Small intestine (tissue), 7 donors: ENCODE results near the gene DDX3X. TPM values are rescaled to one million over a fixed set of nuclear protein-coding genes. Genes with fewer than 3 reads are reported as not detected.

Experiments used
- DNase-seq, 2 donors: peaks; one replicate each; pipeline versions ENCODE4 v3.0.0 to v3.0.0-alpha.2; 2013
- FAIRE-seq: peaks from 2 replicates; lab custom pipeline; 2012; peaks lifted over from hg19 to GRCh38; lab: Jason Lieb, UNC
- H3K27ac ChIP-seq, 3 donors: one replicate each; pipeline ENCODE4 v1.5.1; 2013; ENCODE audit warnings: low read length in 2 of 3, mild to moderate bottlenecking in 2 of 3, control low read depth in 1 of 3, inconsistent platforms in 1 of 3, low read depth in 1 of 3, moderate library complexity in 1 of 3
- H3K27me3 ChIP-seq, 3 donors: one replicate each; pipeline ENCODE4 v1.6.1; 2013; ENCODE audit warnings: low read length in 3 of 3, inconsistent platforms in 1 of 3; ENCODE audit not compliant: control insufficient read depth in 3 of 3, insufficient read depth in 3 of 3
- H3K36me3 ChIP-seq, 3 donors: one replicate each; pipeline ENCODE4 v1.6.1; 2013; ENCODE audit warnings: low read length in 3 of 3, inconsistent platforms in 1 of 3, low read depth in 1 of 3, mild to moderate bottlenecking in 1 of 3, moderate library complexity in 1 of 3; ENCODE audit not compliant: control insufficient read depth in 3 of 3, insufficient read depth in 2 of 3
- H3K4me1 ChIP-seq, 3 donors: one replicate each; pipeline ENCODE4 v1.6.1; 2013; ENCODE audit warnings: low read length in 2 of 3, inconsistent platforms in 1 of 3, low read depth in 1 of 3, mild to moderate bottlenecking in 1 of 3, moderate library complexity in 1 of 3; ENCODE audit not compliant: control insufficient read depth in 3 of 3, insufficient read depth in 2 of 3
- H3K4me3 ChIP-seq, 3 donors: one replicate each; pipeline ENCODE4 v1.5.1; 2013; ENCODE audit warnings: low read length in 3 of 3, control low read depth in 1 of 3, inconsistent platforms in 1 of 3, low read depth in 1 of 3, mild to moderate bottlenecking in 1 of 3, moderate library complexity in 1 of 3
- H3K9me3 ChIP-seq, 2 donors: one replicate each; pipeline ENCODE4 v1.6.1; 2013; ENCODE audit warnings: low read depth in 1 of 2, low read length in 1 of 2; ENCODE audit not compliant: control insufficient read depth in 2 of 2, insufficient read depth in 1 of 2
- WGBS, 3 donors: extraction: QIAGEN DNeasy Blood & Tissue Kit; methylation state at CpG; one replicate each; pipeline ENCODE4 v1.1.7; 2013; 5-methylcytosine and 5-hydroxymethylcytosine counted together
- polyA plus RNA-seq, 4 donors: library from polyadenylated mRNA; stranded (reverse) in 3 of 4; unstranded in 1 of 4; fragments of 200-250 nt in 3 of 4; fragments of 120-200 nt in 1 of 4; gene quantifications; one replicate each; pipeline versions ENCODE4 v1.2.1 to v1.2.3, GENCODE V29; 2013
- donor health status: healthy with polysubstance abuse.
- donor health status: control.
- donor health status: control.
- donor health status: Bipolar disorder and iron deficiency.
- donor health status: healthy.

Gene DDX3X
- polyA plus RNA-seq, 4 donors, result 72.5 to 177 (median 105) TPM

DNA sequence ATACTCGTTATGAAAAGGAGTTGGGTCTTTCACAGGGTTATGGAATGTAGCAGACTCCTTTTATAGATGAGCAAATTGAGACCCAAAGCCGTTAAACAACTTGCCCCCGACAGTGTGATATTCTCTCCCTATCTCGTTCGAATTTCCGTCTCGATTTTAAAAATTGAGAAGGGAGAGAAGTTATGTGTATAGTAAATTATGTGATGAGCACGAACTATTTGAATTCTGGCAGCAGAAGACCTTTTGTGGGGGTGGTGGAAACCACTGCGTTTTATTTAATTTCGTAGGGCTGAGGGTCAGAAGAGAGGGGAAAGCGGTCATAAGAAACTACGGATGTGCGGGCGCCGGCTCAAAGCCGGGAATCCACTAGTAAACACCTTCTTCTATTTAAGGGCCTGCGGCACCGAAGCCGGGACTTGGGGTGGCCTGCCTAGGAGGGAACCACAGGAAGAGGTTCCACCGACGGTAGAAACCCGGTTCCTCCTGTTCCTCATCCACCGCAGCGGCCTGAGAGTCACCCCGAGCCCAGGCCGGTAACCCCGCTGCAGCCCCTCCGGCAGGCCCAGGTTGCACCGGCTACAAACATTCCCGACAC is 1.5 kb upstream of the DDX3X start:
- H3K27me3 ChIP-seq, result no peaks in the 10 kb centered on the region
- WGBS, 3 donors, result 2 to 24% (median 10%) methylated on average over 26 to 30 of the region's 30 CpGs
- no peak for DNase-seq
- H3K27ac ChIP-seq, result peak overlapping the region; percentile 99 to 100 (median 100)
- H3K9me3 ChIP-seq, result no peaks in the 10 kb centered on the region
- no peaks in the 10 kb centered on the region for H3K36me3 ChIP-seq
- no peak for FAIRE-seq
- H3K4me1 ChIP-seq, result peaks cover 0 to 3% (median 0%) of the 10 kb centered on the region in 3 donors
- H3K4me3 ChIP-seq, result peak overlapping the region; percentile 59 to 100 (median 94)

DNA sequence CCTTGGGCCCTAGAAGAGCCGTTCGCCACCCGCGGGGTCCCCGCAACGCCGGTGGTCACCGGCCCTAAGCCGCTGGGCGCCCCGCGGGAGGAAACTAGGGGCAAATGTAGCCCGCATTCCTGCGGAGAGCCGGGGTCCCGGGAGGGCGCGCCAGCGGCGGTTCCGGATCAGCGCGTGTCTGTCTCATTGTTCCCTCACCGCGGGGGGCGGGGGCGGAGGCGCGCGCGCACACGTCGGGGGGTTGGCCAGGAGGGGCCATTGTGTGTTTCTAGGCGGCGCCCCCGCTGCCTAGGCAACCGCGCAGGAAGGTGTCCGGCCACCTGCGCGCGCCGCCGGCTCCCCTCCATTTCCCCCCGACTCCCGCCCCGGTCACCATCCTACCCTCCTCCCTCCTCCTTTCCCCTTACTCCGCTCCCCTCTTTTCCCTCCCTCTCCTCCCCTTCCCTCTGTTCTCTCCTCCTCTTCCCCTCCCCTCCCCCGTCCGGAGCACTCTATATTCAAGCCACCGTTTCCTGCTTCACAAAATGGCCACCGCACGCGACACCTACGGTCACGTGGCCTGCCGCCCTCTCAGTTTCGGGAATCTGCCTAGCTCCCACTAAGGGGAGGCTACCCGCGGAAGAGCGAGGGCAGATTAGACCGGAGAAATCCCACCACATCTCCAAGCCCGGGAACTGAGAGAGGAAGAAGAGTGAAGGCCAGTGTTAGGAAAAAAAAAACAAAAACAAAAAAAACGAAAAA is 789 bp upstream of the DDX3X start:
- peak overlapping the region; percentile 99 to 100 (median 100) for H3K27ac ChIP-seq
- no peaks in the 10 kb centered on the region for H3K9me3 ChIP-seq
- peak; percentile 75 to 90 for DNase-seq
- FAIRE-seq, result no peak
- H3K36me3 ChIP-seq, result no peaks in the 10 kb centered on the region
- no peaks in the 10 kb centered on the region for H3K27me3 ChIP-seq
- peaks cover 0 to 3% (median 0%) of the 10 kb centered on the region in 3 donors for H3K4me1 ChIP-seq
- peak overlapping the region; percentile 59 to 100 (median 94) for H3K4me3 ChIP-seq
- WGBS, 3 donors, result 0 to 1% (median 1%) methylated on average over 27 to 63 of the region's 64 CpGs

DNA sequence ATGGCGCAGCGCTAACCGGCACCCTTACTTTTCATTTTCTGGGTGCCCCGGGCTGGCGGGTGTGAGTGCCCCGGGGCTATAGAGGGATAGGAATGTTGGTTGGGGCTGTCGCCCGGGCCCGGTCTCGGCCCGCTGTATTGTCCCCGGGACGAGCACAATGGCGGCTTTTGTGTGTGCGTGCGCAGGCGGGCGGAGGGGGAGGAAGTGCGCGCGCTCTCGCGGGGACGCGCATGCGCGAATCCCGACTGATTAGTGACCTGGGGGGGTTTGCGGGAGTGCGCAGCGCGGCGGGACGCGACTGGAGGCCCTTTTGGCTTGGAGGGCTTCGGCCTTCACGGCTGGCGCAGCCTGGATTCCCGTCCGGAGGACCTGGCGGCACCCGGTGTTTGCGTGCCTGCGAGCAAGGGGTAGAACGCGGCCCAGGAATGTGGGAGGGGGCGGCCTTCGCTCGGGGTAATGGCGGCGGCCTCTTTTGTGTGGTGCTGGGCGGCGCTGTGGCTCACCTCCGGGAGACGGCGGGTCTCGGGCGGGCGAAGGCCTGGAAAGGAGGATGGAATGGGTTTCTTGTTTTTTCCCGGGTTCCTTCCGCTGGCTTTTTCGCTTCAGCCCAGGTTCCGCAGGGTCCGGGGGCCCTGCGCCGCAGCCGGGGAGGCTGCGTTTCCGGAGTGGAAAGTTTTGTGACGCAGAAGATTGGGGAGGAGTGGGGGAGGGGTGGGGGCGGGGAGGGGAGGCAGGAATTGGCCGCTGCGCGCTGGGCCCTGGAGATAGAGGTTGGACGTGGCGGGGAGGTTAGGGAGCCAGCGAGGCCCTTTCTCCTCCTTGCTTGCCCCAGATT is 618 bp downstream of the DDX3X start:
- no peaks in the 10 kb centered on the region for H3K27me3 ChIP-seq
- H3K36me3 ChIP-seq, result peaks cover 0 to 3% (median under 1%) of the 10 kb centered on the region in 3 donors
- H3K27ac ChIP-seq, result peak overlapping the region; percentile 99 to 100 (median 100)
- peaks cover 0 to 4% (median 3%) of the 10 kb centered on the region in 3 donors for H3K4me1 ChIP-seq
- no peaks in the 10 kb centered on the region for H3K9me3 ChIP-seq
- no peak for FAIRE-seq
- DNase-seq, result peak; percentile 72 to 85
- peak overlapping the region; percentile 90 to 100 (median 94) for H3K4me3 ChIP-seq
- WGBS, 3 donors, result 0 to 1% (median 0%) methylated on average over 19 to 77 of the region's 77 CpGs

DNA sequence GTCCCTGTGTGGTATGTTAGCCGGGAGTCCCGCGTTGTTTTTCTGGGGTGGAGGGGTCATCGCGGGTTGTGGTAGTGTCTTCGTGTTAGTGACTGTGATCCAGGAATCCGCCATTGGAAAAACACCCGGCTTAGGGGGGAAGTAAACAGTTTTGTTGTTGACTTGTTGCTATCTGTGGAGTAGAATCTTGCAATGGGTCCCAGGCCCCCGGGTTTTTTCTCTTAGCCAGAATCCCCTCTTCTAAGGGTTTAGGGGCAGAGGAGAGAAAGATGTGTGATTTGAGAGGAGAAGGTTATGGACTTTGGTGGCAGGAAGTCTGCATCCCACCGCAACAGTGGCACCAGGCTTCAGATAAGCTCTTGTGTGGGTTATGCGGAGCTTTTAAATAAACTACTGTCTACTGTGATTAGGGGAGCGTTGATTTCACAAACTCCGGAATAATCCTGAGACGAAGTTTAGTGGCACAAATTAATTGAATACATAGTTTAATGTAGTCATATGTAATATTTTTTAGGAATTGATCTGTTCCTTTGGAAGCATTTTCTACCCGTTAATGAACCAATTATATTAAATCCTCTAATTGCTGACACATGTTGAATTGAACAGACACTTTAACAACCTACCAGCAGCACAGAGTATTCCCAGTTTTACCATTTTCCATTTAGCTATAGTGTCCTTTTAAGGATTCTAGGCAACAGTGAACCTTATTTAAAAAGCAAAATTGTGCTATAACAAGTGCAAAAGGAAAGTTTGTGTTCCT is 1.4 kb downstream of the DDX3X start:
- DNase-seq (no peak), FAIRE-seq (no peak)
- WGBS, 3 donors, result 0% methylated on average over 14 to 15 of the region's 15 CpGs
- H3K36me3 ChIP-seq, result peaks cover 0 to 4% (median 3%) of the 10 kb centered on the region in 3 donors
- H3K27ac ChIP-seq, result peak overlapping the region; percentile 65 to 100 (median 100)
- no peaks in the 10 kb centered on the region for H3K27me3 ChIP-seq
- no peaks in the 10 kb centered on the region for H3K9me3 ChIP-seq
- peaks cover 0 to 4% (median 3%) of the 10 kb centered on the region in 3 donors for H3K4me1 ChIP-seq
- peak overlapping the region; percentile 90 to 100 (median 94) for H3K4me3 ChIP-seq

DNA sequence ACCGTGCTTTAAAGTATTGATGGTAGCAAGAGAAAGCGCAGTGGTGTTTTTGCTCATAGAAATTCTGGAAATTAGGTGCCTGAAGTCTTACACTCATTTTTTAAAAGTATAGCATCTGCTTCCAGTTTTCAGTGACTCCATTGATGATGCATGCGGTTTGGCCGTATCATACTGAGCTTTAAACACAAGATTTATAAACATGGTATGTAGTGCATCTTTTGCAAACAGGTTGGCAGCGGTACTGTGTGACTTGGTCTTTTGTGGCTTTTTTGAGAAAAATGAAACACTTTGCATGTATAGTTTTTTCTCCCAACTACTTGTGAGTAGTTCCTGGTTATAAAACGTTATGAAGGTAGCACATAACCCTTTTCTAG is 2.0 kb downstream of the DDX3X start:
- peak overlapping the region; percentile 27 to 100 (median 65) for H3K27ac ChIP-seq
- peaks cover 0 to 6% (median 3%) of the 10 kb centered on the region in 3 donors for H3K36me3 ChIP-seq
- H3K4me3 ChIP-seq, result peak overlapping the region; percentile 23 to 100 (median 94)
- DNase-seq (no peak), FAIRE-seq (no peak)
- H3K27me3 ChIP-seq, result no peaks in the 10 kb centered on the region
- peaks cover 0 to 4% (median 3%) of the 10 kb centered on the region in 3 donors for H3K4me1 ChIP-seq
- no peaks in the 10 kb centered on the region for H3K9me3 ChIP-seq
- 6 to 25% (median 9%) methylated on average over 6 of the region's 6 CpGs for WGBS, 3 donors

DNA sequence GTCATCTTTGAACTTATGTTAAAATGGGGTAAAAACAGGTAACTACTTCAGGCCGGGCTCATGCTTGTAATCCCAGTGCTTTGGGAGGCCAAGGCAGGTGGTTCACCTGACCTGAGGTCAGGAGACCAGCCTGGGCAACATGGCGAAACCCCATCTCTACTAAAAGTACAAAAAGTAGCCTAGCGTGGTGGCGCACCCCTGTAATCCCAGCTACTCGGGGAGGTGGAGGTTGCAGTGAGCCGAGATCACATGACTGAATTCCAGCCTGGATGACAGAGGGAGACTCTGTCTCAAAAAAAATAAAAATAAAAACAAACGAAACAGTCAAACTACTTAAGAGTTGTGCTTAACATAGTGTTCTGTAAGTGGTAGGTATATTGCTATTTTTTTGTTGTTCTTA is 2.5 kb downstream of the DDX3X start:
- DNase-seq, result peak in 1 of 2 donors; percentile 9
- no peak for FAIRE-seq
- Histone ChIP-seq H3K4me3 (peak overlapping the region in 2 of 3 donors; percentile 94 to 100), H3K27ac (peak overlapping the region in 2 of 3 donors; percentile 22 to 27), H3K27me3 (no peaks in the 10 kb centered on the region), H3K36me3 (peaks cover 0 to 8% (median 4%) of the 10 kb centered on the region in 3 donors), H3K4me1 (peaks cover 0 to 4% (median 3%) of the 10 kb centered on the region in 3 donors), H3K9me3 (no peaks in the 10 kb centered on the region)
- 19 to 42% (median 25%) methylated on average over 7 of the region's 7 CpGs for WGBS, 3 donors

DNA sequence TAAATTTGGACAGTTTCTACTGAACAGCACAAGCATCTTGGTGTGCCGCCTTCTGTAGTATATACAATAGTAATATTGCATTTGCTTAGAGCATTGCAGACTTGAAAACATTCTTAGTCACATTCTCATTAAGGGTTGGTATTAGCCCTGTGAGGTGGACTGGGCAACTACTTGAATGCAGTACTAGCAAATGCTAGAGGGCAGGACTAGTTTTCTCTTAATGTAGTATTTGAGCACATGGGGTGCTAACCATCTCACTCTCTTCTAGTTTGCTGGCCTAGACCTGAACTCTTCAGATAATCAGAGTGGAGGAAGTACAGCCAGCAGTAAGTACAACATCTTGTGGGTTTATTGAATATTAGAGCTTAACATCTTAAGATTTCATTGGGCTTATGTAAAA is 3.2 kb downstream of the DDX3X start:
- H3K27me3 ChIP-seq, result no peaks in the 10 kb centered on the region
- H3K4me1 ChIP-seq, result peaks cover 0 to 4% (median 3%) of the 10 kb centered on the region in 3 donors
- H3K4me3 ChIP-seq, result peak overlapping the region; percentile 7 to 94 (median 10)
- H3K9me3 ChIP-seq, result no peaks in the 10 kb centered on the region
- peak in 1 of 2 donors; percentile 4 for DNase-seq
- peaks cover 0 to 8% (median 7%) of the 10 kb centered on the region in 3 donors for H3K36me3 ChIP-seq
- H3K27ac ChIP-seq, result no peak overlapping the region
- WGBS, 3 donors, result 7 to 39% (median 28%) methylated on average over 1 of the region's 1 CpG
- no peak for FAIRE-seq
